NCI-H69 (cell line): ENCODE results near the gene FBLN1.
A peak's percentile ranks its signal among the peaks of the same experiment; 100 is the strongest.

Source experiments
- DNase-seq: peaks from one replicate; lab custom pipeline; 2025; lab: John Stamatoyannopoulos, UW

Gene FBLN1

GRCh38 chr22:45571089-45571488 lies 68.4 kb downstream of the FBLN1 start:
- DNase-seq = no peak

DNA sequence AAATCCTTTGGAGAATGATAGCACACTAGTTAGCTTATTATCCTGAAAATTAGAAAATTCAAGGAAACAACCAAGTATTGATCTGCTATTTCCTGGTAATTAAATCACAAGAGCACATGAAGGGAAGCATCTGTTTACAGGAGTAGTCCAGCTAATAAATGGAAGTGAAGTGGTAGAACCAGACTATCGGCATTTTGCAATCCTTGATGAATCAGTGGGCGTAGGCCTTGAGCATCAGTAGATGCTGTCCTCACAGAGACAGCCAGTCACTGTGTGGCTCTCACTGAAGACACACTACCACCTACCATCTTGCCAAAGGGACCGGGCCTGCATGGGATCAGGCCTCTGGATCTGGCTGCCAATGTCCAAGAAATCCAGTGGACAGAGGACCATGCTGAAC lies 69.8 kb downstream of the FBLN1 start:
- no peak for DNase-seq

GRCh38 chr22:45574069-45574703 lies 71.5 kb downstream of the FBLN1 start:
- DNase-seq = no peak

DNA sequence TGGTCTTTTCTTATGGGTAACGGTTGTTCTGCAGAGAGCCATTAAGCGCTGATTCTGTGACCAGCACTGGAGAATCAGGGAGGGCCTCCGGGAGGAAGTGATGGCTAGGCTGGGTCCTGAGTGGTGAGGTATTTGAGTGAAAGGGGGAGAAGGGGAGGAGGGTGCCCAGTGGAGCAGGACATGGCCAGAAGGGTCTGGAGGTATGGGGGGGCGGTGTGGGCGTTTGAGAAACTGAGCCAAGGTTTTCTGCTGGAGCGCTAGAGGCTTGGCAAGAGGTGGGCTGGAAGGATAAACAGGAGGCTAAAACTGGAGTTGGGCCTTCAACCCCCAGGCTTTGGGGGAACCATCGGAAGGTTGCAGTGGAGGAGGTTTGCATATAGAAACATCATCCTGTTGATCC lies 72.5 kb downstream of the FBLN1 start:
- no peak for DNase-seq

DNA sequence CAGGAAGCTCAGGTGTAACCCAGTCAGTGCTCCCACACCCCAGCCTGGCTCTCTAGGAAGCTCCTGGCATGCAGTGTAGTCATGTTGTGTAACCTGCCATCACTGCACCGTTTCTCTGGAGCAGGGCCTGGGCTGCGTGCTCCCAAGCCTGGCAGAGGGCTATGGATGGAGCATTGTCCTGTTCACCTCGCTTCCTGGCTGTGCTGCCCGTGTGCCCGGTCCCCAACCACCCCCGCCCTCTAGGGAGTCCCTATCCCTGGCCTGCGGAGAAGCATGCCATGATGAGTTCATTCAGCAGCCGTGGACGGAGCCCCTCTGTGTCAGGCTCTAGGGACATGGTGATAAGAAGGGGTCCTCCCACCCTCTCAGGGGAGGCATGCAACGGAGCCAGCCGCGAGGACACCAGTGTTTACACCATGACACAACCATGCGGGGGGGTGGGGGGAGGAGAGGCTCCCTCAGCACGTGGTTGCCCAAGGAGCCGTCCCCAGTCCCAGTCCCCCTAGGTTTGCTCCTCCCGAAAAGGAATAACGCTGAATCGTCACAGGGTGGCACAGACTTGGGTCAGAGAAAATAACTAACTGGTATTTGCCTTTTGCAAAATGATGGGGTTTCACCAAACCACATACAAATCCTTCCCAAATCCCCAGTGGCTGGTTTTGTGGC lies 73.1 kb downstream of the FBLN1 start:
- DNase-seq = no peak

DNA sequence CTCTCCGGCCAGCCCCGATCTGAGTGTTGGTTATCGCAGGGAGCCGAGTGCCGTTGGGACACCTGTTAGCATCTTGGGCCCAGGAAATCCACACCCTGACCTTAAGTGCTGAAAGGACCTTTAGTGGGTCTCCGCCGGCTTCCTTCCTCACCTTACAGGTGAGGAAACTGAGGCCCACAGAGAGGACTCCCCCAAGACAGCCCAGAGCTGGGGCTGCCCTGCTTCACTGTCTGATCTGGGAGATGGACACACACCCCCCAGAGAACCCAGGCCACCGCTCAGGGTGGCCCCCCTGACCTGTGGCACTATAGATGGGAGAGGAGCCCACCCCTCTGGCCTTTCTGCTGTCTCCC lies 73.6 kb downstream of the FBLN1 start:
- no peak for DNase-seq

- DNase-seq = no peak
Measured at GRCh38 chr22:45576730-45577464, 74.2 kb downstream of the FBLN1 start.

DNA sequence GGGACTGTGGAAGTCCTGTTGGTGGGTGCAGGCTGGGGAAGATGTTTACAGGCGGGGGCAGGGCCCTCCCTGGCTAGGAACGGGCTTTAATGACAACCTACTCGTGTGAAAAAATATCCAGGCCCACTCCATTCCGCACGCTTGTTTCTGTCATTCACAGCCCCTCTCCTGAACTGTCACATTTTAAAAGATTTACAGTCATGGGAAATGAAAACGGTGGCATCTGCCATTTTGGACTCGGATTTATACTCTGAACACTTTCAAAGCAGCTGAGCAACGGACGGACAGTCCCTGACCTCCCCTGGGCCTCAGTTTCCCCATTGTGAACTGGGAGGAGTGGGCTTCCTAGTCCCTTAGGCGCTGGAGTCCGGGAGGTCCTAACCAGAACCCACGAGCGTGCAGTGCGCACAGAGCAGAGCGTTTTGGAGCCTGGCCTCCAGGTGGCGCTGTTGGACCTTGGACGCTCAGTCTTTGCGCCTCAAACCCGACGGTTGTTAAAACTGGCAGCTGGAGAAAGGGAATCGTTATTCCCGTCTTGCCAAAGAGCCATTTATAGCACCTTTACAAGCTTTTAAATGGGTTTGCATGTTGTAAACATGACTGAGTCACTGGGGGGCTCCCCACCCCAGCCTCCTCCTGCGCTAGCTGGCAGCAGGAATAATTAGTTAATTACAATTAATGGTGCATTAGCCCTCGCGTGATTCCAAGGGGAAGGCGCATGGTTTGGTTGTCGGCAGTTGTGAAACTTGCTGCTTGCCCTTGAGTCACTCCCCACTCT lies 75.3 kb downstream of the FBLN1 start:
- peak; percentile 88 for DNase-seq

GRCh38 chr22:45578524-45579147 lies 76.0 kb downstream of the FBLN1 start:
- DNase-seq = no peak

- DNase-seq = no peak
Measured at GRCh38 chr22:45579306-45579705, 76.6 kb downstream of the FBLN1 start.

GRCh38 chr22:45579806-45580725 lies 77.4 kb downstream of the FBLN1 start:
- no peak for DNase-seq

- DNase-seq = no peak
Measured at GRCh38 chr22:45580726-45581381, 78.2 kb downstream of the FBLN1 start.

- no peak for DNase-seq
Measured at GRCh38 chr22:45581549-45582080, 78.9 kb downstream of the FBLN1 start.

DNA sequence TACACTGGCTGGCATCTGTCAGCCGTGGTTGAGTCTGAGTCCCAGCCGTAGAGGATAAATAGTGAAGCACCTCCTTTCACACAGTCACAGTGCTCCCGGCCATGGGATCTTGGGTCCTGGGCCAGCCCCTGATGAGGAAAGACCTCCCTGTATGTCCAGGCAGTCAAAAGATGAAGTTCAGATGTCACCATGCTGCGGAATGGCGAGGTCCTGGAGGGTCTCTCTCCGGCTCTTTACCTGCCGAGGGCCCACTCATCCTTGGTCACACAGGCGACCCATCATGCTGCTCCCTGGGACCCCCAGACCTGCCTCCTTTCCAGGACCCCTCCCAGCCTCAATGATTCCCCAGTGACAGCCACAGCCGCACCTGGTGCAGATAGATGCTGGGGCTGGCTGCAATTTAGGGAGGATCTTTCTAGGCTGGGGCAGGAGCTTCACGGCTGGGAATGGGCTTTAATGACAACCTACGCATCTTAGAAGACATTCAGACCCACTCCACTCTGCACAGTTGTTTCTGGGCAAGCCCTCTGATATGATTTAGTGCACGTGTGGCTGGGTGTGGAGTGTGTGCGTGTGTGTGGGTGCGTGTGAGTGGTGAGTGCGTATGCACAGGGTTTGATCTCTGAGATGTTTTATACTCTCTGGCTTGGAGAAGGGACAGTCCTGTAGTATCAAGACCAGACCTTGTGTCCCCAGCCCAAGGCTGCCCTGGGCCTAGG lies 79.7 kb downstream of the FBLN1 start:
- DNase-seq = no peak

GRCh38 chr22:45582955-45583320 lies 80.3 kb downstream of the FBLN1 start:
- no peak for DNase-seq

DNA sequence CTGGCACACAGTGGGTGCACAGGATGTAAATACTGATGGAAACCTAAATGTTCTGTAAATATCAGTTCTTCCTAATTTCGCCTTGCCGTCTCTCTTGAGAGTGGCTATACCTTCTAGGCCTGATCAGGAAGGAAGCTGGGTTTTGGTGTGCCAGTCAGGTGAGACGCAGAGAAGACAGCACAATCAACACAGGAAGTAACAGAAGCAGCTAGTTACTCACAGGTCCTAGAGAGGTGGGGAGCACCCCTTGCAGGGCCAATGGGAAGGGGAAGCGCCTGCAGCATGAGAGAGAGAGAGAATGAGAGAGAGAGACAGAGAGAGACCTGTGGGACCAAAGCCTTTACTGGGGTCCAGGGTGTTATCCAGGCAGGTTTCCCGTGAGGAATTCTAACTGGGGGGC lies 80.8 kb downstream of the FBLN1 start:
- DNase-seq = peak; percentile 10

- no peak for DNase-seq
Measured at GRCh38 chr22:45584121-45584570, 81.5 kb downstream of the FBLN1 start.

GRCh38 chr22:45584621-45585436 lies 82.1 kb downstream of the FBLN1 start:
- DNase-seq = no peak

- no peak for DNase-seq
Measured at GRCh38 chr22:45585437-45585755, 82.7 kb downstream of the FBLN1 start.
